ENCODE data around the gene TEC. TPM values are rescaled to one million over a fixed set of nuclear protein-coding genes. Genes with fewer than 3 reads are reported as not detected.

Gene TEC
- total RNA-seq, 2 experiments from 2014 or later = 2.8 TPM

GRCh38 chr4:48196758-48197504, 72.7 kb downstream of the TEC start:
- Histone ChIP-seq H3K27me3 (ENCODE audit: control insufficient read depth in 1 of 2, insufficient read depth in 2 of 2, low read length in 2 of 2) (no peaks in the 10 kb centered on the region), H3K4me1 (ENCODE audit: insufficient read depth, low read length) (peaks cover 3% of the 10 kb centered on the region), H3K27ac (ENCODE audit: low read depth in 1 of 2, low read length in 2 of 2) (no peak overlapping the region), H3K9me3 (ENCODE audit: control insufficient read depth in 1 of 2, insufficient read depth in 1 of 2, low read length in 2 of 2) (no peaks in the 10 kb centered on the region), H3K4me3 (ENCODE audit: low read length) (no peak overlapping the region), H3K36me3 (ENCODE audit: insufficient read depth, low read length) (no peaks in the 10 kb centered on the region)
- DNase-seq (no peak), ATAC-seq (ENCODE audit: poor library complexity) (no peak)
- no peak for TF ChIP-seq CTCF (IDR thresholded peaks at IDR 0.05)
- intact Hi-C loops (cut with DNase I, micrococcal nuclease) = no loop called here
- H3K4me3 Mint-ChIP-seq = no peak overlapping the region
- ChIA-PET POLR2A (no interaction called here), CTCF (no interaction called here)
- H3K36me3 Mint-ChIP-seq (ENCODE audit: low read depth) = peaks cover 9% of the 10 kb centered on the region
- H3K27ac Mint-ChIP-seq = no peak overlapping the region
- no peaks in the 10 kb centered on the region for H3K9me3 Mint-ChIP-seq
- no peaks in the 10 kb centered on the region for H3K27me3 Mint-ChIP-seq
- H3K4me1 Mint-ChIP-seq (ENCODE audit: low read depth) = peaks cover 13% of the 10 kb centered on the region

GRCh38 chr4:48195853-48196252, 73.8 kb downstream of the TEC start:
- ATAC-seq (ENCODE audit: poor library complexity) = no peak
- no peak overlapping the region for H3K27ac Mint-ChIP-seq
- H3K27ac ChIP-seq (ENCODE audit: low read depth in 1 of 2, low read length in 2 of 2) = no peak overlapping the region

GRCh38 chr4:48195374-48195773, 74.3 kb downstream of the TEC start:
- no peak for TF ChIP-seq CTCF (IDR thresholded peaks at IDR 0.05)

More at GRCh38 chr4:48195853-48196252, 73.8 kb downstream of the TEC start:
- Mint-ChIP-seq H3K9me3 (no peaks in the 10 kb centered on the region), H3K4me1 (ENCODE audit: low read depth) (peaks cover 13% of the 10 kb centered on the region), H3K27me3 (no peaks in the 10 kb centered on the region), H3K36me3 (ENCODE audit: low read depth) (peaks cover under 1% of the 10 kb centered on the region), H3K4me3 (no peak overlapping the region)
- no peaks in the 10 kb centered on the region for H3K27me3 ChIP-seq (ENCODE audit: control insufficient read depth in 1 of 2, insufficient read depth in 2 of 2, low read length in 2 of 2)
- no peaks in the 10 kb centered on the region for H3K36me3 ChIP-seq (ENCODE audit: insufficient read depth, low read length)
- ChIA-PET CTCF (no interaction called here), POLR2A (interaction anchor here (0.7 kb wide), 1 partner anchor 360 kb away, joined by 3 read pairs; no protein-coding TSS in a partner anchor)
- DNase-seq = no peak
- intact Hi-C loops (cut with DNase I, micrococcal nuclease) = no loop called here
- peaks cover 3% of the 10 kb centered on the region for H3K4me1 ChIP-seq (ENCODE audit: insufficient read depth, low read length)
- TF ChIP-seq CTCF (IDR thresholded peaks at IDR 0.05) = no peak
- no peaks in the 10 kb centered on the region for H3K9me3 ChIP-seq (ENCODE audit: control insufficient read depth in 1 of 2, insufficient read depth in 1 of 2, low read length in 2 of 2)
- H3K4me3 ChIP-seq (ENCODE audit: low read length) = no peak overlapping the region

More at GRCh38 chr4:48195374-48195773, 74.3 kb downstream of the TEC start:
- Mint-ChIP-seq H3K9me3 (no peaks in the 10 kb centered on the region), H3K4me3 (no peak overlapping the region), H3K27ac (no peak overlapping the region), H3K27me3 (no peaks in the 10 kb centered on the region), H3K4me1 (ENCODE audit: low read depth) (peaks cover 13% of the 10 kb centered on the region), H3K36me3 (ENCODE audit: low read depth) (no peaks in the 10 kb centered on the region)
- ChIA-PET POLR2A (interaction anchor here (0.7 kb wide), 1 partner anchor 361 kb away, joined by 3 read pairs; no protein-coding TSS in a partner anchor), CTCF (no interaction called here)
- DNase-seq (no peak), ATAC-seq (ENCODE audit: poor library complexity) (no peak)
- Histone ChIP-seq H3K36me3 (ENCODE audit: insufficient read depth, low read length) (no peaks in the 10 kb centered on the region), H3K27me3 (ENCODE audit: control insufficient read depth in 1 of 2, insufficient read depth in 2 of 2, low read length in 2 of 2) (no peaks in the 10 kb centered on the region), H3K9me3 (ENCODE audit: control insufficient read depth in 1 of 2, insufficient read depth in 1 of 2, low read length in 2 of 2) (no peaks in the 10 kb centered on the region), H3K4me3 (ENCODE audit: low read length) (no peak overlapping the region), H3K27ac (ENCODE audit: low read depth in 1 of 2, low read length in 2 of 2) (no peak overlapping the region), H3K4me1 (ENCODE audit: insufficient read depth, low read length) (peaks cover 3% of the 10 kb centered on the region)
- intact Hi-C loops (cut with DNase I, micrococcal nuclease) = no loop called here
